Adrenal gland (tissue), 12 donors: Measurements from ENCODE around the gene HOXD12. TPM values are rescaled to one million over a fixed set of nuclear protein-coding genes. Genes with fewer than 3 reads are reported as not detected.

Source experiments
- DNase-seq, 7 donors: peaks; one replicate each; pipeline ENCODE4 v3.0.0-alpha.2; 2019 to 2020
- H3K27ac ChIP-seq, 5 donors: fragments of 200-600 bp; sonication (generic) in 4 of 5; 1 replicate in 3 of 5; 2 replicates in 2 of 5; pipeline versions ENCODE4 v1.5.1 to v1.8.0; 2016 to 2020; ENCODE audit warnings: mild to moderate bottlenecking in 1 of 5
- H3K27me3 ChIP-seq: fragments of 200-600 bp; 2 replicates; pipeline ENCODE4 v1.8.0; 2021
- H3K36me3 ChIP-seq, 2 donors: fragments of 200-600 bp; replicated peaks in 1 of 2; 1 replicate in 1 of 2; 2 replicates in 1 of 2; pipeline versions ENCODE4 v1.5.1 to v1.8.0; 2018 to 2022
- H3K4me1 ChIP-seq, 2 donors: fragments of 200-600 bp; replicated peaks in 1 of 2; 1 replicate in 1 of 2; 2 replicates in 1 of 2; pipeline versions ENCODE4 v1.5.1 to v1.8.0; 2018 to 2021
- H3K4me3 ChIP-seq, 4 donors: fragments of 200-600 bp; sonication (generic) in 3 of 4; one replicate each; pipeline ENCODE4 v1.5.1; 2016 to 2018
- H3K9me3 ChIP-seq, 3 donors: fragments of 200-600 bp; sonication (generic) in 1 of 3; replicated peaks in 1 of 3; 1 replicate in 2 of 3; 2 replicates in 1 of 3; pipeline versions ENCODE4 v1.5.1 to v1.8.0; 2016 to 2021
- POLR2A ChIP-seq, 2 donors: fragments of 450-650 bp; IDR thresholded peaks; one replicate each; pipeline ENCODE4 v1.6.1; 2017; ENCODE audit warnings: antibody characterized with exemption in 2 of 2, mild to moderate bottlenecking in 2 of 2, moderate library complexity in 1 of 2
- WGBS, 4 donors: extraction: QIAGEN DNeasy Blood & Tissue Kit in 2 of 4; methylation state at CpG; one replicate each; pipeline versions ENCODE4 v1.1.5 to v1.1.7; 2013 to 2017; 5-methylcytosine and 5-hydroxymethylcytosine counted together
- intact Hi-C, 2 donors: fragments of 100-400 bp; cut with DNase I; formaldehyde crosslinking; loops; one replicate each; pipeline versions ENCODE4 v1.14.1 to v1.15.0; 2022 to 2023
- polyA plus RNA-seq, 3 donors: library from polyadenylated mRNA; stranded (reverse); fragments of 200-250 nt in 2 of 3; fragments of 350-450 nt in 1 of 3; fragmentation: Illumina TruSeq in 1 of 3; extraction: RNeasy Lipid Tissue Mini Kit (QIAGEN cat#74804) in 1 of 3; gene quantifications; one replicate each; pipeline ENCODE4 v1.2.3, GENCODE V29; 2013 to 2014
- total RNA-seq, 9 donors: library from RNA; depleted of rRNA in 4 of 9; stranded (reverse); fragments of >200 nt in 4 of 9; fragments of 120-200 nt in 1 of 9; fragmentation: NEBNext Ultra II Directional in 1 of 9; extraction: Animal tissue kit (Norgen Biotek cat#: 25700) in 1 of 9; gene quantifications; one replicate each; pipeline versions ENCODE4 v1.1.0 to v1.2.4, GENCODE V29; 2013 to 2023
- TF ChIP-seq, protein P1 (sequence below), 6 experiments: fragments of 450-650 bp in 4 of 6; fragments of 200-600 bp in 2 of 6; sonication (generic) in 1 of 6; IDR thresholded peaks; 1 replicate in 5 of 6; 2 replicates in 1 of 6; pipeline versions ENCODE4 v1.5.1 to v1.8.0; 2016 to 2021; ENCODE audit warnings: antibody characterized with exemption in 6 of 6, mild to moderate bottlenecking in 2 of 6, moderate library complexity in 1 of 6
- donor health status: healthy with polysubstance abuse.
- donor health status: Bipolar disorder and iron deficiency.
- donor health status: DM: yes; HTN: yes; CAD: no.
- donor health status: DM: no; HTN: no; CAD: no.
- donor health status: DM: no; HTN: no; CAD: no.
- donor health status: DM: yes; HTN: yes; CAD: no.

Gene HOXD12
- total and polyA plus RNA-seq, 12 donors, result not detected

DNA sequence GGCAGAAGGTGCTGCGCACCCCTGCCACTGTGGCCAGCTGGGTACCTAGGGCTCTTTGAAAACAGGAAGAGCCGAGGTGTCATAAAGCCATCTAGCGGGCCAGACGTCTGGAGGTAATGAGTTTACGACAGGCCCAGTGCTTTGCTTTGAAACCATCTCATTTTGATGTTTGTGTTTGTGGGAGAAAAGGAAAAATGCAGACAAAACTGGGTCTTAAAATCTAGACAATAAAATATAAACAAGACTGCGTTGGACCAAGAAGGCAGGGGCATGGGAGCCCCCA lies 26.1 kb downstream of the HOXD12 start:
- DNase-seq, result peak in 1 of 7 donors; percentile 14
- H3K27me3 ChIP-seq, result peaks cover 9% of the 10 kb centered on the region

DNA sequence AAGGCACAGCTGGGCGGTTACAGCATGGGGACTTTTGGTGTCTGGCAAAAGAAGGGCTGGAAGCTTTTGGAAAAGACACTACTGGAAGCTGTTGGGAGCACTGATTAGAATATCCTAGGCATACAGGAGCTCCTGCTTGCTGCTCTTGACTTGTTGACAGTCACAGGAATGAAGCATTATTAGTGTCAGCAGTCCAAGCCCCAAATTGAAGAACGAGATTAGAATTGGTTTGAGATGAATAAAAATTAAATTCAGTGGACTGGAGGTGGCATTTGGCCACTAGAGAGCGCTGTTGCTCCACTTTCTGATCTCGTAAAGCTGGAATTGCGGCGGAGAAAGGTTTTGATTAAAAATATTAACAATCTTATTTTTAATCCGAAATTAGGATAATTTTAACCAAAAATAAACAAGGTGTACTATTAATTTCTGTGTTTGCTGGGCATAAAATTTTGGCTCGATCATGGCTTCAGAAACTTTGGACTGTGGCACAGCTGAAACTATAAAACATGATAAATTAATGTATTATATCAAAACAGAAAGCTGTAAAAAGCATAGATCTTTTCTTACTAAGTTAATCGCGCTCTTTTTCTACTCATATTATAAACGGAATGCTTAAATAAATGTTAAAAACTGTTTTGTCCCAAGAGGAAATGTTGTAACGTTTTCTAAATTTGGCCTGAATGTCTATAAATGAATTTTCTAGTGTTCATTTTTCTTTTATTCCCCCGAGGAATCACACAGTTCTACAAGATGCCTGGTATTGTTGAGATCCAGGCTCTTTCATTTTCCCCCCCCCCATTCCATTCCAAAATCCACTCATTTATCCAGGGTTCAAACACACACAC lies 27.6 kb downstream of the HOXD12 start:
- TF ChIP-seq POLR2A (IDR thresholded peaks at IDR 0.05), result no peak
- TF ChIP-seq, protein P1, sequence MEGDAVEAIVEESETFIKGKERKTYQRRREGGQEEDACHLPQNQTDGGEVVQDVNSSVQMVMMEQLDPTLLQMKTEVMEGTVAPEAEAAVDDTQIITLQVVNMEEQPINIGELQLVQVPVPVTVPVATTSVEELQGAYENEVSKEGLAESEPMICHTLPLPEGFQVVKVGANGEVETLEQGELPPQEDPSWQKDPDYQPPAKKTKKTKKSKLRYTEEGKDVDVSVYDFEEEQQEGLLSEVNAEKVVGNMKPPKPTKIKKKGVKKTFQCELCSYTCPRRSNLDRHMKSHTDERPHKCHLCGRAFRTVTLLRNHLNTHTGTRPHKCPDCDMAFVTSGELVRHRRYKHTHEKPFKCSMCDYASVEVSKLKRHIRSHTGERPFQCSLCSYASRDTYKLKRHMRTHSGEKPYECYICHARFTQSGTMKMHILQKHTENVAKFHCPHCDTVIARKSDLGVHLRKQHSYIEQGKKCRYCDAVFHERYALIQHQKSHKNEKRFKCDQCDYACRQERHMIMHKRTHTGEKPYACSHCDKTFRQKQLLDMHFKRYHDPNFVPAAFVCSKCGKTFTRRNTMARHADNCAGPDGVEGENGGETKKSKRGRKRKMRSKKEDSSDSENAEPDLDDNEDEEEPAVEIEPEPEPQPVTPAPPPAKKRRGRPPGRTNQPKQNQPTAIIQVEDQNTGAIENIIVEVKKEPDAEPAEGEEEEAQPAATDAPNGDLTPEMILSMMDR (IDR thresholded peaks at IDR 0.05), result peak; percentile 83 to 99 (median 91)
- intact Hi-C loops, result loop anchor here (5.0 to 10.0 kb wide), 6 partner anchors 330 to 1025 kb away; no protein-coding TSS in a partner anchor
- Histone ChIP-seq H3K4me3 (peak overlapping the region in 1 of 4 donors; percentile 1), H3K4me1 (peaks cover 4 to 17% of the 10 kb centered on the region in 2 donors), H3K27me3 (no peaks in the 10 kb centered on the region), H3K36me3 (no peaks in the 10 kb centered on the region), H3K9me3 (no peaks in the 10 kb centered on the region), H3K27ac (no peak overlapping the region)
- peak in 6 of 7 donors; percentile 74 to 91 (median 79) for DNase-seq
- WGBS, 4 donors, result 10 to 14% (median 12%) methylated on average over 13 of the region's 13 CpGs

More for the DNA sequence above, 26.1 kb downstream of the HOXD12 start:
- intact Hi-C loops, result loop anchor here (5.0 to 10.0 kb wide), 6 partner anchors 332 to 1027 kb away; no protein-coding TSS in a partner anchor
- Histone ChIP-seq H3K9me3 (no peaks in the 10 kb centered on the region), H3K36me3 (no peaks in the 10 kb centered on the region), H3K4me3 (no peak overlapping the region), H3K27ac (no peak overlapping the region), H3K4me1 (peaks cover 0 to 17% of the 10 kb centered on the region in 2 donors)
- 73 to 81% (median 74%) methylated on average over 6 of the region's 6 CpGs for WGBS, 4 donors
- TF ChIP-seq POLR2A (IDR thresholded peaks at IDR 0.05), result no peak
- TF ChIP-seq, protein P1 (IDR thresholded peaks at IDR 0.05), result no peak

DNA sequence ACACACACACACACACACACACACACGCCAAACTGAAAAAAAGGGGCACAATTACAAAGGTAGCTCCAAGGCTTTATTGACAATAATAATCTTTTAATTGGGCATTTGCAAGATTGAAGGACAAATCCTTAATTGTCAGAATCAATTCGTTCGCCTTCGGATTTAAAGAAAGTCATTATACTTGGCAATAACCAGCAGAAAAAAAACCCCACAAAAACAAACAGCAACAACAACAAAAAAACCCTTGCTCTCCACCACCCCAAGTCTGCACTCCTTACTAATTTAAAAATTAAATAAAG lies 28.1 kb downstream of the HOXD12 start:
- H3K9me3 ChIP-seq, result no peaks in the 10 kb centered on the region
- peaks cover 4 to 16% of the 10 kb centered on the region in 2 donors for H3K4me1 ChIP-seq
- no peaks in the 10 kb centered on the region for H3K27me3 ChIP-seq
- H3K36me3 ChIP-seq, result no peaks in the 10 kb centered on the region
- peak overlapping the region in 2 of 5 donors; percentile 89 to 97 for H3K27ac ChIP-seq
- WGBS, 4 donors, result 51 to 74% (median 63%) methylated on average over 4 of the region's 4 CpGs
- H3K4me3 ChIP-seq, result peak overlapping the region in 1 of 4 donors; percentile 2
- no peak for TF ChIP-seq POLR2A (IDR thresholded peaks at IDR 0.05)
- TF ChIP-seq, protein P1 (IDR thresholded peaks at IDR 0.05), result no peak
- DNase-seq, result no peak
- intact Hi-C loops, result loop anchor here (5.0 to 10.0 kb wide), 6 partner anchors 330 to 1025 kb away; no protein-coding TSS in a partner anchor

DNA sequence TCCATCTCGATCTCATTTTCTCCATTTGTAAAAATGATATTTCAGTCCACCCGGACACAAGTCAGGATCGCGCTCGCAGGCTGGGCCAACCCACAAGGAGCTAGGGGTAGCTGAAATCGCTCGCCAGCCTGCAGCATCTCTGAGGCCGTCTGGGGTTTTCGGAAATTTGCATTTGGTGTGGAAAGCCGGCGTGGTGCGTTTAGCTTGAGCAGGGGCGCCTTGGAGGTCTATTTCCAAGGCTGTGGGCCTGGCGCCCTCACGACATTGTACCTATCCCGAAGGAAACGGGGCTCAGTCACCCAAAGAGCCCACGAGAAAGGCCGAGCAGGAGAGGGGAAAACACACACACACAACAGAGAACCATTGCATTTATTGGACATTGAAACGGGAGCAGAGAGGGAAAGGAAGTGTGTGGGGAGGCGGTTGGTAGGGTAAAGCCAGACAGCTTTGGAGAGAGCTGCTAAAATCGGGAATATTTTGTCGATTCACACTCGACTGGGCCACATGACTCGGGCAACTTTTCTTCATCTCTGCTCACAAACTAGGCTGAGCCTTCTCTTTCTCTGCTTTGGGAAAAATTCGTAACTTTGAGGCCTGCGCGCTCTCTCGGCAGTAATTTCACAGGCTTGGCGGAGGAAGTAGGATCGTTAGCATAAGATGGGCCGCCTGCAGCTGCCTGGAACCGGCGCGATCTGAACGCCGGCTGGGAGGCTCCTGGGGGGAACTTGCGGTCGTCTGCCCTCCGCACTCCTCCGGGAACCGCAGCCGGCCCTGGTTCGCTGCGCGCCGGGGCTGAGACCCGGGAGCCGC lies 28.8 kb downstream of the HOXD12 start:
- H3K4me3 ChIP-seq, result peak overlapping the region in 2 of 4 donors; percentile 42 to 78
- H3K36me3 ChIP-seq, result peaks cover 0 to 2% of the 10 kb centered on the region in 2 donors
- H3K4me1 ChIP-seq, result peaks cover 4 to 22% of the 10 kb centered on the region in 2 donors
- TF ChIP-seq, protein P1 (IDR thresholded peaks at IDR 0.05), result no peak
- TF ChIP-seq POLR2A (IDR thresholded peaks at IDR 0.05), result no peak
- intact Hi-C loops, result loop anchor here (5.0 to 10.0 kb wide), 6 partner anchors 329 to 1024 kb away; no protein-coding TSS in a partner anchor
- no peaks in the 10 kb centered on the region for H3K9me3 ChIP-seq
- no peaks in the 10 kb centered on the region for H3K27me3 ChIP-seq
- DNase-seq, result peak in 1 of 7 donors; percentile 33
- peak overlapping the region in 4 of 5 donors; percentile 86 to 99 (median 93) for H3K27ac ChIP-seq
- 33 to 62% (median 47%) methylated on average over 39 to 49 of the region's 49 CpGs for WGBS, 4 donors
